KOPT-K1 (cell line): Measurements from ENCODE around the gene KLRD1.
"Not testable (repeated sequence)": the region's sequence is repeated elsewhere in the genome, so short reads cannot be mapped to it uniquely, and the experiment has no call there.

Experiments
- H3K27ac ChIP-seq: fragments of 200-600 bp; sonication (generic); 2 replicates; pipeline ENCODE4 v1.5.1; 2016; ENCODE audit warnings: antibody characterized with exemption, mild to moderate bottlenecking, low read depth, low read length; ENCODE audit not compliant: poor library complexity, severe bottlenecking
- H3K36me3 ChIP-seq: fragments of 200-600 bp; sonication (generic); 2 replicates; pipeline ENCODE4 v1.5.1; 2017; ENCODE audit warnings: antibody characterized with exemption, mild to moderate bottlenecking, low read length, moderate library complexity; ENCODE audit not compliant: insufficient read depth
- H3K9me3 ChIP-seq: fragments of 200-600 bp; sonication (generic); 2 replicates; pipeline ENCODE4 v1.5.1; 2017; ENCODE audit warnings: antibody characterized with exemption, low read length, mild to moderate bottlenecking; ENCODE audit not compliant: insufficient read depth, poor library complexity, severe bottlenecking

The KLRD1 gene

DNA sequence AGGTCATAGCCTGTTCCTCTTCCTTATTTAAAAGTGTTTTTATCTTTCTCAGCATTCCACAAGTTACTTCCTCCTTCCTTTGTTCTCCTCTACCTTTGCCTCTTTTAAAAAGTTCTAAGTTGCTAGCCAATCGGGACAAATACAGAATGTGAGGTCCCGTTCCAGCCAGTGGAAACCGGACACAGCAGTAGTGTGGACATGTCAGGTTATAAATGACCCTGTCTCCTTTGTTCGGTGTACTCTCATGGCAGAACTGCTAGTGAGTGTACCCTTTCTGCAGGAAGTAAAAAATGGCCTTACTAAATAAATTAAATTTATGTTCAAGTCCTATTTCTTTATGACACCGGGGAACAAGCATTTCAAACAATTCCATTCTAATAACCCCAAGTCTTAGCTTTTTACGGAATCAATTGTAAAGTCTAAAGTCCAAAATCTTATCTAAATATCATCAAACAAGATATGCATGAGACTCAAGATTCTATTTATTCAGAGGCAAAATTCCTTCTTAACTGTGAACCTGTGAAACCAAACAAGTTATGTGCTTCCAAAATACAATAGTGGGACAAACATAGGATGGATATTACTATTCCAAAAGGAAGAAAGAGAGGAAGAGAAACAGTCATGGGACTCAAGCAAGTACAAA is 64.3 kb downstream of the KLRD1 start:
- peaks cover 26% of the 10 kb centered on the region for H3K9me3 ChIP-seq
- not testable (repeated sequence) for H3K27ac ChIP-seq, H3K36me3 ChIP-seq

DNA sequence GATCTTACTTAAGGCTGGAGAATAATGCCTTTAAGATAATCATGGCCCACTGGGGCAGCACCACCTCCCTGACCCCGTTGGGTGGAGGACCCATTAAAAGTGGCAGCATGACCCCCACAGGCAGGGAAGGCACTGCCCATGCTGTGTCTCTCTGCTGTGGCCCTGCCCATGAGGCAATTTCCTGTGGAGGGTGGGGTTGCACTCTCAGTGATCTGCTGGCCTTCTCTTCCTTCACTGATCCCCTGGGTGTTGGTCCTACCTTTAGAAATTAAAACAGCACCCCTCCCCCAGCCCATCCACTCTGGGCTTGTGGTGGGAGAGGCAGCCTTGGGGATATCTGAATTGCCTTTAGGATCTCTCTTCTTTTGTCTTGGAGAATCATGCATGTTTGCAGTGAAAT is 64.9 kb downstream of the KLRD1 start:
- Histone ChIP-seq H3K27ac (no peak overlapping the region), H3K36me3 (no peaks in the 10 kb centered on the region), H3K9me3 (peaks cover 21% of the 10 kb centered on the region)

DNA sequence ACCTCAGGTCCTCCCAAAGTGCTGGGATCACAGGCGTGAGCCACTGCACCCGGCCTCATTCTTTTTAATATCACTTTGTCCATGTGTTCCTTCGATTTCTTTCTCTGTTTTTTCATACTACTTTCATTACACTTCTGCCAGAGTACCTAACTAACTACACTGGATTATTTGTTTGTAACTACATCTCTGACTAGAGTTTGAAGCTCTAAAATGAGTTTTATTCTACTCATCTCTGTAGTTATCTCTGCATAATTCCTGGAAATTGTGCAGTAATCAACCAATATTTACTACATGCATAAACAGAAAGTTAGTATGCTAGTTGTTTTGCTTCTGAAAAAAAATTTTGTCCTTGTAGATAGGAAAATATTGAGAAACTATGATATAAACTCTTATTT is 67.0 kb downstream of the KLRD1 start:
- Histone ChIP-seq H3K36me3 (no peaks in the 10 kb centered on the region), H3K27ac (no peak overlapping the region), H3K9me3 (peaks cover 8% of the 10 kb centered on the region)

DNA sequence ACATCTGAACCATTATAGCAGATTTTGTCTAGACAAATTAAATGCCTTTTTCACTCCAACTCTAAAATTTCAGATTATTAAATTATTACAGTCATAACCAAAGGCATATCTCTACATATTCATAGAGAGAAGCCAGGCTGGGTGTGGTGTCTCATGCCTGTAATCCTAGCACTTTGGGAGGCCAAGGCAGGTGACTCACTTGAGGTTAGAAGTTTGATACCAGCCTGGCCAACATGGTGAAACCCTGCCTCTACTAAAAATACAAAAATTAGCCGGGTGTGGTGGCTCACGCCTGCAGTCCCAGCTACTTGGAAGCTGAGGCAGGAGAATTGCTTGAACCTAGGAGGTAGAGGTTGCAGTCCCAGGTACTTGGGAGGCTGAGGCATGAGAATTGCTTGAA is 71.1 kb downstream of the KLRD1 start:
- H3K9me3 ChIP-seq, H3K36me3 ChIP-seq, H3K27ac ChIP-seq: not testable (repeated sequence)
